Endothelial cell of umbilical vein (primary cell): ENCODE measurements around the gene HOXD10. TPM values are rescaled to one million over a fixed set of nuclear protein-coding genes. Genes with fewer than 3 reads are reported as not detected.

Experiments used
- BruUV-seq: library from RNA; stranded (reverse); fragments of 400-500 nt; replicated peaks from 2 replicates; lab custom pipeline; 2021; lab: Mats Ljungman, UMichigan
- CTCF ChIA-PET: fragments of 300-600, 350-600 bp; sonication (Branson Sonifier 250); formaldehyde crosslinking; loops from one replicate; lab custom pipeline; 2021; ENCODE audit warnings: antibody characterized with exemption, inconsistent platforms; lab: Charles Lee
- POLR2A ChIA-PET: fragments of 300-600, 350-600 bp; sonication (Branson Sonifier 250); formaldehyde crosslinking; loops from one replicate; lab custom pipeline; 2021; ENCODE audit warnings: antibody characterized with exemption, inconsistent platforms; lab: Charles Lee
- DNase-seq: peaks from one replicate; pipeline ENCODE4 v3.0.0-alpha.2; 2011; ENCODE audit warnings: low read depth, low spot score
- FAIRE-seq: peaks from 2 replicates; lab custom pipeline; 2011; peaks lifted over from hg19 to GRCh38; lab: Jason Lieb, UNC
- H2AFZ ChIP-seq: 2 replicates; pipeline ENCODE4 v1.6.0; 2012; ENCODE audit warnings: low read depth, low read length, control low read depth, inconsistent platforms
- H3K27ac ChIP-seq: 2 replicates; pipeline ENCODE4 v1.5.1; 2011; ENCODE audit warnings: low read depth, mild to moderate bottlenecking, control low read depth, low read length, moderate library complexity; ENCODE audit not compliant: insufficient read depth
- H3K27me3 ChIP-seq, 2 experiments: 2 replicates each; pipeline versions ENCODE4 v1.6.0 to v1.6.1; 2011; ENCODE audit warnings: low read length in 2 of 2, mixed read lengths in 1 of 2; ENCODE audit not compliant: control insufficient read depth in 2 of 2, insufficient read depth in 2 of 2
- H3K36me3 ChIP-seq, 2 experiments: 2 replicates in 1 of 2; 3 replicates in 1 of 2; pipeline ENCODE4 v1.5.1; 2011; ENCODE audit warnings: low read length in 2 of 2, mild to moderate bottlenecking in 1 of 2, moderate library complexity in 1 of 2; ENCODE audit not compliant: control insufficient read depth in 2 of 2, insufficient read depth in 2 of 2; ENCODE audit errors: extremely low read depth in 1 of 2
- H3K4me1 ChIP-seq: 3 replicates; pipeline ENCODE4 v1.5.1; 2011; ENCODE audit warnings: mild to moderate bottlenecking, low read length; ENCODE audit not compliant: control insufficient read depth, insufficient read depth; ENCODE audit errors: extremely low read depth
- H3K4me2 ChIP-seq: 2 replicates; pipeline ENCODE4 v1.6.1; 2011; ENCODE audit warnings: low read length, control low read depth, mixed read lengths; ENCODE audit not compliant: insufficient read depth
- H3K4me3 ChIP-seq, 3 experiments: fragments of 200-600 bp in 1 of 3; sonication (generic), shearing (Covaris generic) in 1 of 3; replicated peaks in 1 of 3; 2 replicates each; pipeline ENCODE4 v1.5.1; 2011 to 2016; ENCODE audit warnings: control low read depth in 3 of 3, low read length in 3 of 3, mild to moderate bottlenecking in 2 of 3, inconsistent platforms in 1 of 3, low read depth in 1 of 3, moderate library complexity in 1 of 3; ENCODE audit not compliant: insufficient read depth in 1 of 3
- H3K79me2 ChIP-seq: 2 replicates; pipeline ENCODE4 v1.6.0; 2012; ENCODE audit warnings: low read length, inconsistent platforms; ENCODE audit not compliant: control insufficient read depth, insufficient read depth
- H3K9ac ChIP-seq: replicated peaks from 2 replicates; pipeline ENCODE3; 2011; ENCODE audit warnings: low read length, control low read depth; ENCODE audit not compliant: insufficient read depth; ENCODE audit errors: extremely low read depth
- H3K9me1 ChIP-seq: replicated peaks from 3 replicates; pipeline ENCODE4 v1.6.0; 2011; ENCODE audit warnings: mild to moderate bottlenecking, low read length; ENCODE audit not compliant: control insufficient read depth, insufficient read depth; ENCODE audit errors: extremely low read depth
- H3K9me3 ChIP-seq: replicated peaks from 2 replicates; pipeline ENCODE4 v1.5.1; 2012; ENCODE audit warnings: low read length, inconsistent platforms; ENCODE audit not compliant: control insufficient read depth, insufficient read depth
- H4K20me1 ChIP-seq: replicated peaks from 2 replicates; pipeline ENCODE3; 2011; ENCODE audit warnings: mild to moderate bottlenecking, low read length; ENCODE audit not compliant: control insufficient read depth, insufficient read depth; ENCODE audit errors: extremely low read depth
- CTCF ChIP-seq, 2 donors: IDR thresholded peaks; 1 replicate in 1 of 2; 2 replicates in 1 of 2; pipeline ENCODE4 v1.5.1; 2011; ENCODE audit warnings: low read length in 2 of 2, mild to moderate bottlenecking in 2 of 2, moderate library complexity in 2 of 2, control low read depth in 1 of 2, inconsistent platforms in 1 of 2, low read depth in 1 of 2; ENCODE audit not compliant: insufficient read depth in 1 of 2; ENCODE audit errors: extremely low read depth in 1 of 2
- GATA2 ChIP-seq: IDR thresholded peaks from 2 replicates; pipeline ENCODE4 v1.7.0; 2011; ENCODE audit warnings: low read depth, mild to moderate bottlenecking, moderate library complexity, mixed read lengths, low read length; ENCODE audit not compliant: insufficient read length, insufficient read depth
- JUN ChIP-seq: IDR thresholded peaks from 2 replicates; pipeline ENCODE4 v1.6.1; 2011; ENCODE audit warnings: borderline replicate concordance, low read depth; ENCODE audit not compliant: insufficient read length, insufficient read depth
- POLR2A ChIP-seq: IDR thresholded peaks from 2 replicates; pipeline ENCODE4 v1.6.1; 2012; ENCODE audit warnings: low read depth, mild to moderate bottlenecking, control low read depth, low read length
- POLR2AphosphoS5 ChIP-seq: IDR thresholded peaks from 2 replicates; pipeline ENCODE4 v1.6.1; 2012; ENCODE audit warnings: low read depth, mild to moderate bottlenecking, control low read depth, low read length, moderate library complexity; ENCODE audit not compliant: insufficient read depth
- dilution Hi-C: fragments of 300-500 bp; cut with MboI; formaldehyde crosslinking; loops from one replicate; pipeline ENCODE4 v1.15.0; 2019; ENCODE audit warnings: low sequenced_read_pairs; ENCODE audit not compliant: extremely low pct_ligation_motif_present
- intact Hi-C: fragments of 100-400 bp; cut with micrococcal nuclease; formaldehyde crosslinking; loops from one replicate; pipeline ENCODE4 v1.10.0; 2022
- polyA plus RNA-seq, 4 experiments: library from polyadenylated mRNA; depleted of rRNA in 3 of 4; stranded (reverse) in 3 of 4; unstranded in 1 of 4; fragments of >200 nt; gene quantifications; 2 replicates each; pipeline versions ENCODE4 v1.2.1 to v1.2.3, GENCODE V29; 2011 to 2012; ENCODE audit warnings: missing spikeins in 1 of 4
- total RNA-seq: library from RNA; stranded (reverse); gene quantifications from 2 replicates; pipeline ENCODE4 v1.2.3, GENCODE V29; 2021

The HOXD10 gene
- total and polyA plus RNA-seq, 2 donors (not counting 3 experiments of a cell fraction or from before 2014, with no cell fraction given), result not detected

GRCh38 chr2:176151442-176152287, 35.1 kb downstream of the HOXD10 start, which contains the start of gene HOXD4:
Gene HOXD4, plus strand, starts transcription at chr2:176151550. Its CDS starts 84 bp downstream, at chr2:176151634.
- POLR2A ChIA-PET, result no interaction called here
- Histone ChIP-seq H3K4me3 (no peak within 1 kb of the TSS), H2AFZ (no peak within 1 kb of the TSS), H3K79me2 (peaks cover 26% of the 10 kb centered on the region), H3K9ac (no peak within 1 kb of the TSS), H3K36me3 (peaks cover 2 to 22% of the 10 kb centered on the region in 2 experiments), H3K4me1 (no peaks in the 10 kb centered on the region), H3K4me2 (no peak within 1 kb of the TSS), H3K9me1 (no peaks in the 10 kb centered on the region), H3K9me3 (no peaks in the 10 kb centered on the region), H4K20me1 (no peaks in the 10 kb centered on the region), H3K27ac (no peak within 1 kb of the TSS), H3K27me3 (no peaks in the 10 kb centered on the region)
- no TSS peak for BruUV-seq
- intact Hi-C loops, result no loop called here
- DNase-seq (no peak), FAIRE-seq (no peak)
- CTCF ChIA-PET, result interaction anchor here (0.9 to 3.0 kb wide), 6 partner anchors 13 to 487 kb away, joined by 3 to 11 read pairs (median 4); no protein-coding TSS in a partner anchor
- dilution Hi-C loops, result no loop called here
- no peak for TF ChIP-seq CTCF (IDR thresholded peaks at IDR 0.05; ENCODE audit: extremely low read depth in 1 of 2, insufficient read depth in 1 of 2, low read depth in 1 of 2, low read length in 2 of 2)
- no peak for TF ChIP-seq POLR2A
- no peak for TF ChIP-seq JUN
- no peak for TF ChIP-seq GATA2
- no peak for TF ChIP-seq POLR2AphosphoS5
